Stimulated activated CD8-positive, alpha-beta memory T cell treated with anti-CD3 and anti-CD28 coated beads, Interleukin-15, amount 100 ng/mL, for 1 hour (primary cell): ENCODE data around the gene ADSS1.

Source experiments
- DNase-seq: peaks from one replicate; pipeline ENCODE4 v3.0.0-alpha.2; 2020; ENCODE audit warnings: low read depth

Gene ADSS1

GRCh38 chr14:104687601-104688504 lies 36.2 kb upstream of the ADSS1 start:
- DNase-seq, result no peak

GRCh38 chr14:104688505-104689108 lies 35.4 kb upstream of the ADSS1 start:
- no peak for DNase-seq

DNA sequence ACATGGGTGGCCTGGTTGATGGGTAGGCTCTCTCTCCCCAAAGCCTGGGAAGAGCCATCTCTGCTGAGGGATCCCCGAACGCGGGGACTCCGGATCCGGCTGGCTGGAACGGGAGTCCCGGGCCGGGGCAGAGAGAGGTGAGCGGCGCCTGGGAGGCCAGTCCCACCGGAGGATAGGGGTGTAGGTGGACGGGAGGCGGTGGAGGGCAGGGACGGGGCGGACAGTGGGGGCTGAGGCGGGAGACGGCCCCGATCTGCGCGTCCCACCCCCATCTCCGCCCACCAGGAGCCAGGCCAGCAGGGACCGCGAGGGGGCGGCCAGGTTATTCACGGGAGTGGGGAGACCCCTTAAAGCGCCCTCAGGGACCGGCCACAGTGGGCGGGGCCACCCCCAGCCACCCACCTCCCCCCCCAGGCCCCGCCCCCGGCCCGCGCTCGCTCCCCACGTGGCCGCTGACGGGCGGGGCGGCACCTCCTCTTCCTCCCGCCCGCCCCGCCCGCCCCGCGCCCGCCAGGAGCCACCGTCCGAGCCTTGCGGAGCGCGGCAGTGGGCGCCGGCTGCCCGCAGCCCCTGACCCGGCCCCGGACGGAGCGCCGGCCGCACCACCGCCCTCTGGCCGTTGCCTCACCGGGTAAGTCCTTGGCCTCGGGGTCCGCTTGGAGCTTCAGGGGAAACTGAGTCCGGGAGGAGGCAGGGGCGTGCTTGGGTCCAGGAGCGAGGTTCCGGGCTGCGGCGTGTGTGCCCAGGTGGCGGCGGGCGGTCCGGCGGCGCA lies 34.7 kb upstream of the ADSS1 start, which contains the start of gene INF2:
TSS of gene INF2 (plus strand) at position 510 of the 772 bp plus-strand sequence. CDS start 11,748 bp downstream, outside the sequence.
- no peak for DNase-seq

DNA sequence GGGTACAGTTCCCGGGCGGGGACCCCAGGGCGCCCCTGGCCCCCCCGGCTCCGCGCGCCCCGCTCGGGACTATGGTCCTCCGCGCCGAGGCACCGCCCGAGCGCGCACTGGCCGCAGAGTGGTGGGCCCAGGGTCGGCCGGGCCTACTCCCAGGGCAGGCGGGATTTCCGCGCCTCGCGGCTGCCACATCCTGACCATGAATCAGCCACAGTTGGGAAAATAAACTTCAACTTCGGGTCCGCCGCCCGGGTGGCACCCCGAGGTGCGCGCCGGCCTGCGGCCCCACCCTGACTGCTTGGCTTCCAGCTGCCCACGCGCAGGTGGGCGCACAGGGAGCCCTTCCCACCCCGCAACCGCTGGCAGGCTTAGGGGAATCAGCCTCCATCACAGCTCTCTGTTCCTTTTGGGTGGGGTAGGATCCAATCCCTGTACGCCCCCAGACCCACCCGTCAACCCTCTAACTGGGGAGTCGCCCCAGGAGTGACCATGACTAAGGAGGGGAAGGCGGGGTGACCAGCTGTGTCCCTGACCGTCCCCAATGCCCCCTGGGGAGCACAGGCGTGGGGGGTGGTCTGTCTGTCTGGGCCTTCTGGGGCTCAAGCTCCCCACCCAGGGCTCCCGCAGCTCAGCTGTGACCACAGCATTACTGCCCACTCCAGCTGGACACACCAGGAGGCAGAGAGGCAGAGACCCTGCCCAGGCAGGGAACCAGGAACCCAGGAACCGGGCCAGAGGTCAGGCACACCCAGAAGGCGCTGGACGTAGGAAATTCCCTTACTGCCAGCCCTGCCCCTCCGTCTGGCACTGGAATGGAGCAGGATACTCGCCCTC lies 33.9 kb upstream of the ADSS1 start:
- no peak for DNase-seq

DNA sequence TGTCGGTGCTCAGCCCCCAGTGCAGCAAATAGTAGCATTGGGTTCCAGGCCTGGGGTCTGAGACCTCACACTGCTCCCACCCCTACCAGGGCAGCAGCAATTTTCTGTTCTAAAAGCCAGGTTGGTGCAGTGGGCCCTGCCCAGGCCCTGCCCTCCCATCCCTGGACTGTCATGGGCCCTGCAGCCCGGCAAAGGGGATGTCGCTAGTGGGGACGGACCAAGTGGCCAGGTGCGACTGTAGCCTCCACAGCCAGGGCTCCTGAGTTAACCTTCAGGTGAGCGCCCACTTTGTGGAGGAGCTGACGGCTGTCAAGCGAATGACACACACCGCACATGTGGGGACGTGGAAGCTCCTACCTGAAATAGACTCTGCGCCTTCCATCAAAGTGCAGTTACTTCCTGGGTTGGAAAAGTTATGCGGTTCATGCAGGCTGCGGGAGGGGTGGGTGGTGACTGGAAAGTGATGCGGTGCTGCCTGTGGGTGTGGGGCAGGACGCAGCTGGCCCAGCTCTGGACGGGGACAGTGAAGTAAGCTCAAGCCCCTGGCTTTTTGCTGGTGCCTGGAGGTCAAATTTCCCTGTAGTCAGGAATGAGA lies 33.1 kb upstream of the ADSS1 start:
- no peak for DNase-seq

DNA sequence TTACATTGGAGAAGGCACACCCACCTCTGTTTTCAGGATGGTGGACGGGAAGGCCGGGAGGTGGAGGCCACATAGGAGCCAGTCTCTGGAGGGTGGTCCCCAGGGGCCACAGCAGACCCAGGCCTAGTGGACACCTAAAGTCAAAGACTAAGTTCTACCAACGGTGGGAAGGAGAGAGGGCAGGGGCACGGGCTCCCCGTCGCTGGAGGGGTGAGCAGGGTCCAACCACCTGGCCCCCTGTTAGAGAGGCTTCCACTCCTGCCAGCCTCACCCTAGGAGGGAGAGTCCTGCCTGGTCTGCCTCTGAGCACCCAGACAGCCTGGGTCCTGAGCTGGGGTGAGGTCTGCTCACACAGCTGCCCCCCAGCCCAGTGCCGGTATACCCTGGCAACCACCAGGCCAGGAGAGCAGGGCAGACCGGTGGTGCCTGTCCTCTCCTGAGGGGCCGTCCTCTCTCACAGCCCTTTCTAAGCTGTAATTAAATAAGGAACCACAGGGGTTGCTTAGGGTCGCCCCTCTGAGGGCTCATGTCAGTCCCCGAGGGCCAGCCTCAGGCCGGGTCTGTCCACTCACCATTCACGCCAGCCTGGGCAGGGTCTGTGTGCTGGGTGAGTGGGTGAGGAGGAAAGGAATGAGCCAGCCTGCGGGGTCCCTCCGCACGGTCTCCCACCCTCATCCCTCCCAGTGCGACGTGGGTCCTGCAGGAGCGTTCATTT lies 32.3 kb upstream of the ADSS1 start:
- DNase-seq, result no peak

DNA sequence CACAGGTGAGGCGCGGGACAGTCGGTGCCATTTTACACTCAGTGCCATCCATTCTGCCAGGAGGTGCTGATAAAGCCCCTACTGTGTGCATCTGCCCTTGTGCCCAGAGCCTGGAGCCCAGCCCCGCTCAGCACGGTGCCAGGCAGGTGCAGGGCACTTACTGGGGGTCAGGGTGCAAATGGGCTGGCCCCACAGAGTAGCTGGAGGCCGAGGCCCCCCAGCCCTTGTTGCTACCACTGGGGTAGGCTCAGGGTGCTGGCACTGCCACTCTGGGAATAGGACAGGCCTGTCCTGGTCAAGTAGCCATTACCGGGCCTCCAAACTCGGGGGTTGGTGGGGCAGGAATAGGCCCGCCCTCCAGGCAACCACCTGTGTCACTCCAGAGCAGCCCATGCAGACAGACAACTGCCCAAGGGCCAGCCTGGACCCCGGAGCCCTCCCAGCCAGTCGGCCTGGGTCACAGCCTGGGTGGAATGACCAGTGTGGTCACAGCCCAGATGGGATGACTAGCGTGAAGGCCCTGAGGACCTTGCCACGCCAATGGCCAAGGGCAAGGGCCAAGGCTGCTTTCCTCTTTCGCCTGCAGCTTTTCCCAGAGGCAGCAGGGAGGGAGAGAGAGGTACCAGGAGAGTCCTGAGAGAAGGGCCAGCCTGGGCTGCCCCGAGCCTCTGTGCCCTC lies 31.6 kb upstream of the ADSS1 start:
- DNase-seq, result no peak

DNA sequence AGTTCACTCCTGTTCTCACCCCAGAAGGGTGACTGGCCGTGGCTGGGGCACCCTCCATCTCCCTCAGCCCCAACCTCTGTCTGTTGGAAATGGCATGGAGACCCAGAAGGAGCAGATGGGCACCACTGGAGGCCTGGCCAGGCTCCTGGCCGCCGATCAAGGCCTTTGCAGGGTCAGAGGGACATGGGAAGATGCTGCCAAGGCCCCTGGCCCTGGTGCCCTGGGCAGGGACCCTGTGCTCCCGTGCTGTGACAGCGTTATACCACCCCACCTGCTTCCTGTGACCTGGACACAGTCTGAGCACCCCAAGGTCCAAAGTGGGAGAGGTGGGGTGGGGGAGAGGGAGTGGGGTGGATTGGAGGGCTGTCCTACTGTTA lies 31.1 kb upstream of the ADSS1 start:
- no peak for DNase-seq

DNA sequence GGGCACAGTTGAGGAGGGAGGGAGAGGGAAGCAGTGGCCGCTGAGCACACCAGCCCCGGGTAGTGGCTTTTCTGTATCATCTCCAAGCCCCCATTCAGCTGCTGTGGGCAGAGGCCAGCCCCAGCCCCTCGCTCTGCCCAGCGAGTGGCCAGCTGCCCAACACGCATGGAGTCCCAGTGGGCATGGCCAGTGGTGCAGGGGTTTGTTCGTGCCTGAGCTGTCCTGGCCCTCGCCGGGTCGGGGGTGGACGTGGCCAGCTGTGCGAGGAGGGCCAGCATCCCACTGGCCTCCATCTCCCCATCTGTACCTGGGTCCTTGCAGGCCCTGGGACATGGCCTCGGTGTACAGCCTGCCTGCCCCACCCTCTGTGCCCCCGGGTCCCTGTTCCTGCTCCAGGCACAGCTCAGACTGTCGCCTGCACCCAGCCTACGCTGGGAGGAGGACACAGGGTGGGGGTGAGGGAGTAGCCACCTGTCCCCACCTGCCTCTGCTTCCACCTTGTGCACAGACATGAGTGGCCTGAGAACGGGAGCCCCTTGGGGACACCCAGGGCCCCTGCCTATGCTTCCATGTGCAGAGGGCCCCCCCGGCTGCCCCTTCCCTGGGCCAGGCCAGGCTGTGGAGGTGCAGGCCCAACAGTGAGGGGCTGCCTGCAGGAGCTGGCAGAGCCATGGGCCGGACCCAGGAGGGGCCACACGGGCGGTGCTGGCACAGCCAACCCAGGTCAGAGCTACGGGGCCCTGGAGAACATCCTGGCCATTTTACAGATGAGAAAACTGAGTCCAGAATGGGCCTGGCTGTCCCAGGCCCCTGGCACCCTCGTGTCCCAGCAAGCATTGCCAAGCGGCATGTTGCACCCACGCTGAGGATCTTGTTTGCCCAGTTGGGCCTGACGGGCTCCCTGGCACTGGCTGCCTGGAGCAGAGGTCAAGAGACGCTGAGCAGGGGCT lies 30.3 kb upstream of the ADSS1 start:
- no peak for DNase-seq

DNA sequence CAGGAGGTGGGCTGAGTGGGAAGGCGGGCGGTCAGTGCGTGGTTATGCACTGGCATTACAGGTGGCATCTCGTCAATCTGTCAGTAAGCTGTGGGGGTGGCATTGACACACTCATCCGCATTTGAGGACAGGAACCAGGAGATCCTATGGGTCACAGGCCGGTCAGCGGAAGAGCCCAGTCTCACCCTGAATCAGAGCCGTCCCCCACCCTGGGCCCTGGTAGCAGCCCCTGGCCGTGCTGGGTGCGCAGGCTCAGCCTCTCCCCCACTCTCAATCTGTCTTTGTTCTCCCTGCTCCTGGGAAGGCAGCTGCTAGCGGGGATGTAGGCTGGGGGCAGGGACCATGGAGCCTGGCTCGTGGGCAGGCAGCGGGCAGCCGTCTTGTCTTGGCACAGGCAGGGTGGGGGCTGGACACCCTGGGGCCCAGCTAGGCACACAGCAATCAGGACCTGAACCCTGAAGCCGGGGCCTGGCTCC lies 29.5 kb upstream of the ADSS1 start:
- DNase-seq, result no peak

- DNase-seq, result no peak
Measured at GRCh38 chr14:104694991-104695659, 28.9 kb upstream of the ADSS1 start.

GRCh38 chr14:104695660-104696000 lies 28.4 kb upstream of the ADSS1 start:
- DNase-seq, result no peak

GRCh38 chr14:104696671-104697316 lies 27.2 kb upstream of the ADSS1 start:
- no peak for DNase-seq

- no peak for DNase-seq
Measured at GRCh38 chr14:104697317-104697703, 26.7 kb upstream of the ADSS1 start.

- no peak for DNase-seq
Measured at GRCh38 chr14:104697892-104698583, 26.0 kb upstream of the ADSS1 start.

- no peak for DNase-seq
Measured at GRCh38 chr14:104698688-104699425, 25.2 kb upstream of the ADSS1 start.

DNA sequence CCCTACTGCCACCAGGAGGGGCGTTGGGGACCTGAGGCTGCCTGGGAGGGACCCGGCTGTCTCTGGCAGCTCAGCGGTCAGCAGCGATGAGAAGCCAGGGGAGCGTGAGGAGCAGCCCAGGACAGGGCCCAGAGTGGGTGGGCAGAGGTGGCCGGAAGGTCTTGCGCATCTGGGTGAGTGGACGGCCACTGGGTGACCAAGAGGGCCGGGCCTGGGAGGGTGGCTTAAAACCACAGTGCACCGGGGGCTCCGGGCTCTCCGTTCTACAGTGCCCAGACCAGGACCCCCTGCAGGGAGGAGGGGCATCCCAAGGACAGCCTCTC lies 24.6 kb upstream of the ADSS1 start:
- no peak for DNase-seq
